GM18858 (cell line): ENCODE results near the gene SPIB.
"Not testable (repeated sequence)": the region's sequence is repeated elsewhere in the genome, so short reads cannot be mapped to it uniquely, and the experiment has no call there.

Experiments
- ATAC-seq: cut with Tn5 transposase; IDR thresholded peaks from one replicate; pipeline ENCODE4 v1.9.1; 2021; ENCODE audit not compliant: unreplicated experiment

Gene SPIB

GRCh38 chr19:50390952-50391351, 27.8 kb upstream of the SPIB start:
- ATAC-seq, result not testable (repeated sequence)

GRCh38 chr19:50392759-50393158, 26.0 kb upstream of the SPIB start:
- ATAC-seq, result no peak

GRCh38 chr19:50393589-50393988, 25.1 kb upstream of the SPIB start:
- no peak for ATAC-seq

GRCh38 chr19:50394017-50394416, 24.7 kb upstream of the SPIB start:
- no peak for ATAC-seq

- ATAC-seq, result no peak
Measured at GRCh38 chr19:50398675-50399367, 19.9 kb upstream of the SPIB start.

GRCh38 chr19:50399368-50399745, 19.4 kb upstream of the SPIB start:
- ATAC-seq, result no peak

- ATAC-seq, result no peak
Measured at GRCh38 chr19:50401605-50402450, 16.9 kb upstream of the SPIB start.

GRCh38 chr19:50402544-50403301, 16.0 kb upstream of the SPIB start:
- ATAC-seq, result no peak

GRCh38 chr19:50406156-50406820, 12.4 kb upstream of the SPIB start:
- no peak for ATAC-seq

- no peak for ATAC-seq
Measured at GRCh38 chr19:50406829-50407228, 11.9 kb upstream of the SPIB start.

GRCh38 chr19:50409347-50409746, 9.4 kb upstream of the SPIB start:
- ATAC-seq, result no peak

- no peak for ATAC-seq
Measured at GRCh38 chr19:50410109-50410508, 8.6 kb upstream of the SPIB start.

GRCh38 chr19:50412419-50412818, 6.3 kb upstream of the SPIB start:
- ATAC-seq, result no peak

GRCh38 chr19:50413096-50413495, 5.6 kb upstream of the SPIB start:
- no peak for ATAC-seq

GRCh38 chr19:50413531-50413930, 5.2 kb upstream of the SPIB start:
- no peak for ATAC-seq

GRCh38 chr19:50414864-50415660, 3.7 kb upstream of the SPIB start:
- ATAC-seq, result no peak

- no peak for ATAC-seq
Measured at GRCh38 chr19:50415661-50416033, 3.1 kb upstream of the SPIB start.

- ATAC-seq, result no peak
Measured at GRCh38 chr19:50416034-50416977, 2.4 kb upstream of the SPIB start.
